Activated T-cell treated with anti-CD3 and anti-CD28 coated beads, Interleukin-2, amount 50 U/mL, for 72 hours (primary cell): ENCODE measurements around the gene ANO3. TPM values are rescaled to one million over a fixed set of nuclear protein-coding genes. Genes with fewer than 3 reads are reported as not detected.
"Not testable (repeated sequence)": the region's sequence is repeated elsewhere in the genome, so short reads cannot be mapped to it uniquely, and the experiment has no call there.

Source experiments
- ATAC-seq, 2 donors: fragments of 150-1000 bp; cut with Tn5 transposase; replicated peaks in 1 of 2; 2 replicates each; pipeline ENCODE4 v1.10.0; 2021; ENCODE audit warnings: moderate library complexity in 2 of 2, mild to moderate bottlenecking in 1 of 2
- DNase-seq, 2 donors: peaks; one replicate each; pipeline ENCODE4 v3.0.0; 2021 to 2022; ENCODE audit warnings: mixed read lengths in 1 of 2
- H3K27ac Mint-ChIP-seq: one replicate; pipeline ENCODE4 v1.8.0; 2022; ENCODE audit warnings: mild to moderate bottlenecking, moderate library complexity, mixed read lengths
- H3K27me3 Mint-ChIP-seq: one replicate; pipeline ENCODE4 v1.8.0; 2022; ENCODE audit warnings: low read depth, mixed read lengths
- H3K36me3 Mint-ChIP-seq, 2 donors: one replicate each; pipeline ENCODE4 v1.8.0; 2022; ENCODE audit warnings: mixed read lengths in 2 of 2, mild to moderate bottlenecking in 1 of 2; ENCODE audit not compliant: insufficient read depth in 2 of 2
- H3K4me1 Mint-ChIP-seq: one replicate; pipeline ENCODE4 v1.8.0; 2022; ENCODE audit warnings: low read depth, mixed read lengths
- H3K4me3 Mint-ChIP-seq, 2 donors: one replicate each; pipeline ENCODE4 v1.8.0; 2022; ENCODE audit warnings: mild to moderate bottlenecking in 2 of 2, mixed read lengths in 2 of 2, moderate library complexity in 2 of 2
- H3K9me3 Mint-ChIP-seq, 2 donors: one replicate each; pipeline ENCODE4 v1.8.0; 2022; ENCODE audit warnings: mixed read lengths in 2 of 2
- total RNA-seq, 2 donors: library from RNA; stranded (reverse); gene quantifications; one replicate each; pipeline ENCODE4 v1.2.3, GENCODE V29; 2022

ANO3 gene
- total RNA-seq, 2 donors from 2014 or later: not detected

DNA sequence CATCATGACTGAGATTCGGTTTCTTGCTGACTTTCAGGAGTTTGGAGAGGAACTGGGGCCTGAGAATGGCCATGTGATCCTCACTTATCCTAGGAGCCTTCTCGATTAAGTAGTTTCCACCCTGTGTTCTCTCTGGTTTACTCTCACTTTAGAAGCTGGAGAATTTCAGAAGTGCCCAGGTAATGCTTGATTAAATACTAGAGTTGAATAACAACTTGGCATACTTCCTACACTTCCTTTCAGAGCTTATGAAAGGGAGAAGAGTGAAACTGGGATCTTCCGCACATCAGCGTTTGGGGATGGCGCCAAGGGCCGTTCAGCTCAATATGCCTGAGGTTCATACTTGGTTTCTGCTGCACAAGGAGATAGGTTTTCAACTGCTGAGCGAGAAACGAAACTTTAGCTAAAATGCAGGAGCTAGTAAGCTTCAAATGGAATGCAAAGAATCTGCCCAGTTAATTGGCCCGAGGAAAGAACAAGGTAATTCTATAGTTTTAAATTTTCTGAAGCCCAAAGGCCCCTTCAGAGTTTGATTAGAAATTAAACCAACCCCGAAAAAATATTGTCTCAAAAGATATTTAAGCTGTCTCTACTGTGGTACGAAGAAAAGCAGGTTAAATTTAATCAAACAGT lies 241.0 kb downstream of the ANO3 start:
- no peak for DNase-seq
- no peaks in the 10 kb centered on the region for H3K36me3 Mint-ChIP-seq
- H3K27ac Mint-ChIP-seq: no peak overlapping the region
- no peak overlapping the region for H3K4me3 Mint-ChIP-seq
- ATAC-seq: no peak
- no peaks in the 10 kb centered on the region for H3K4me1 Mint-ChIP-seq
- peaks cover 0 to 2% of the 10 kb centered on the region in 2 donors for H3K9me3 Mint-ChIP-seq
- no peaks in the 10 kb centered on the region for H3K27me3 Mint-ChIP-seq

DNA sequence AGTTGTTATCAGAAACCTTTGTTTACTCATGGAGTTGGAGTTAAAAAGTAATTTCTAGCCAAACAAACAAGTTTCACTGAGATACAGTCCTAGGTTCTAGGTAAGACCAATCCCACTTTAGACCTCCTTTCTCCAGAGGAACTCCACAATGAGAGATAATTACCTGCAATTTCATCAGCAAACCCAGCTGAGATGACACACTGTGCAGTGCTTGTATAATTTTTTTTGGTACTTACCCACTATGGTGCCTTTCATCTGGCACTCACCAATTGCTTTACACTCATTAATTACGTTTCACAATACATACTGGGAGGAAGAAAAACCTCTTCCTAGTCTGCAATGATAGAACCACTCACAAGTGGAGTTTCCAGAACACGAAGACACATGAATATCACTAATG lies 242.0 kb downstream of the ANO3 start:
- H3K4me3 Mint-ChIP-seq: no peak overlapping the region
- H3K9me3 Mint-ChIP-seq: peaks cover 0 to 2% of the 10 kb centered on the region in 2 donors
- H3K4me1 Mint-ChIP-seq: no peaks in the 10 kb centered on the region
- no peaks in the 10 kb centered on the region for H3K27me3 Mint-ChIP-seq
- no peak overlapping the region for H3K27ac Mint-ChIP-seq
- DNase-seq (no peak), ATAC-seq (no peak)
- no peaks in the 10 kb centered on the region for H3K36me3 Mint-ChIP-seq

DNA sequence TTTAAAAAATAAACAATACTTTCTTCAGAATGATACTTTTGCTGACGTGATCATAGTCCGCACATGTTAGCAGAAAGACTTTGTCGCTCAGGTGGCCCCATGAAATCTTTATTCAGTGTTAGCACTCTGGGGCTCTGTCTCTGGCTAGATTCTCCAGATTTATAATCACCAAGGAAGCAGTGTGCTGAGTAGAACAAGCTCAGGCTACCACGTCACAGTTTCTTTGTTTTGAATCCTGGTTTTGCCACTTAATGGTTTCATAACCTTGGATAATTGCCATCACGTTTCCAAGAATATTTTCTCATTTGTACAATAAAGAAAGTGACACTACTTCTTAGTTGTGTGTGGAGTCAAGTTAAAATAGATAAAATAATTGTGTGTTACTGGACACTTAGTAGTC lies 244.0 kb downstream of the ANO3 start:
- no peak overlapping the region for H3K27ac Mint-ChIP-seq
- no peak overlapping the region for H3K4me3 Mint-ChIP-seq
- no peaks in the 10 kb centered on the region for H3K27me3 Mint-ChIP-seq
- peaks cover 0 to 2% of the 10 kb centered on the region in 2 donors for H3K9me3 Mint-ChIP-seq
- H3K36me3 Mint-ChIP-seq: no peaks in the 10 kb centered on the region
- H3K4me1 Mint-ChIP-seq: no peaks in the 10 kb centered on the region
- no peak for DNase-seq
- no peak for ATAC-seq

DNA sequence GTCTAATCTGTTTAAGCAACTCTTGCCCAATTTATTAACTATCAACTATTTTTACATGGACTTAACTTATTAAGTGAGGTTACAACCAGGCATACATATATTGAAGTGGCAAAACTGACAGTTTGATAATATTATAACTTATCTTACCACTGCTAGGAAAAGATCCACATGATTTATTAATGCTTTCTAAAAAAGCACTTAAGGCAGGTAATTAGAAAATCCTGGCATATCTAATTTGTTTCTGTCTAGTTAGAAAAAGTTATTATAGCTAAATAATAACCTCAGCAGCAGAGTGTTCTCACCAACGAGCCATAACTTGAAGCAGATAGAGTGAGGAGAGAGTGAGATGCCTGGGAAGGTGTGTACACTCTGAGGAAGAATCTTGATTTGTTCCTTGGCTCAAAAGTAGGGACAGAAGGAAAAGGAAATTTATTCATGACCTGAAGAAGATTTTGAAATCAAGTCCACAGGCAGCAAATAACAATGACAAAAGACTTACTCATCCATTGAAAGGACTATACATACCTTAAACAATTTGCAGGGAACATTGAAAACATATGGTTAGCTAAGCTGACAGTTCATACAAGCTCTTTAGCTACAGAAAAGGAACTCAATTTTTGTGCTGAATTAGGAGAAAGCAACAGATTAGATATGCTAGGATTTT lies 247.2 kb downstream of the ANO3 start:
- no peaks in the 10 kb centered on the region for H3K9me3 Mint-ChIP-seq
- no peaks in the 10 kb centered on the region for H3K27me3 Mint-ChIP-seq
- H3K36me3 Mint-ChIP-seq: no peaks in the 10 kb centered on the region
- no peak overlapping the region for H3K4me3 Mint-ChIP-seq
- DNase-seq (no peak), ATAC-seq (no peak)
- H3K27ac Mint-ChIP-seq: no peak overlapping the region
- no peaks in the 10 kb centered on the region for H3K4me1 Mint-ChIP-seq

DNA sequence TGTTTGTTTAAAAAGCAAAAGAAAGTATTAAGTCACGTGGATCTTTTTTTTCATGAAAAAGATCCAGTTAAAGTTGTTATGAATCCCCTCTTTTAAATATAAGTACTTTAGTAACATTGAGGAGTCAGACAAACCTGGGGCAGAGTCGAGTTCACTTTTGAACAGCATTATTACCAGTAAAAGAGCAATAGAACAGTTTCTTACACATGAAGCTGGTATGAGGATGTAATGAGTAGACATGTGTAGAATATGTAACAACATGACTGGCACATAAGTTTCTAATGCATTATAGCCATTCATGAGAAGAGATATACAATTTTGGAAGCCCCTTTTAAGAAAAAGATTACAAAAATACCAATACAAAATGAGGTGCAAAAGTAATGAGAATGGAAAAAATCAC lies 247.8 kb downstream of the ANO3 start:
- ATAC-seq (no peak), DNase-seq (no peak)
- no peaks in the 10 kb centered on the region for H3K27me3 Mint-ChIP-seq
- no peak overlapping the region for H3K27ac Mint-ChIP-seq
- no peaks in the 10 kb centered on the region for H3K4me1 Mint-ChIP-seq
- no peaks in the 10 kb centered on the region for H3K36me3 Mint-ChIP-seq
- H3K9me3 Mint-ChIP-seq: no peaks in the 10 kb centered on the region
- no peak overlapping the region for H3K4me3 Mint-ChIP-seq

DNA sequence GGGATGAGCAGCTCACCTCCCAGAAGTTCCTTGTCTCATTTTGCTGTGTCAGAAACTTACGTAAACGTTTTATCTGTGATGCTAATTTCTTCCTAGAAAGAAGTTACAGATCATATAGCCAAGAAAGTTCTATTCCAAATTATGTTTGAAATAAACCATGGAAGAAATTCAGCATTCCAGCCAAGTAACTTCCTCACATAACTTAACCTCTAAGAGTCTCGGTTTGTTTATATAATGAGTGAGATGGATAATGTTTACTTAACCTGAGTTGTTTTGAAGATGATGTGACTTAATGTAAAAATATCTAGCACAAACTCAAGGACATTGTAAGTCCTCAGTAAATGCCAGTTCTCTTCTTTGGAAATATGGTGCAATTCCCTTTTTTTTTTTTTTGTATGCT lies 249.0 kb downstream of the ANO3 start:
- Mint-ChIP-seq H3K27ac (no peak overlapping the region), H3K4me1 (no peaks in the 10 kb centered on the region), H3K4me3 (no peak overlapping the region), H3K27me3 (no peaks in the 10 kb centered on the region), H3K36me3 (no peaks in the 10 kb centered on the region), H3K9me3 (peaks cover 0 to 4% of the 10 kb centered on the region in 2 donors)
- DNase-seq (no peak), ATAC-seq (no peak)

DNA sequence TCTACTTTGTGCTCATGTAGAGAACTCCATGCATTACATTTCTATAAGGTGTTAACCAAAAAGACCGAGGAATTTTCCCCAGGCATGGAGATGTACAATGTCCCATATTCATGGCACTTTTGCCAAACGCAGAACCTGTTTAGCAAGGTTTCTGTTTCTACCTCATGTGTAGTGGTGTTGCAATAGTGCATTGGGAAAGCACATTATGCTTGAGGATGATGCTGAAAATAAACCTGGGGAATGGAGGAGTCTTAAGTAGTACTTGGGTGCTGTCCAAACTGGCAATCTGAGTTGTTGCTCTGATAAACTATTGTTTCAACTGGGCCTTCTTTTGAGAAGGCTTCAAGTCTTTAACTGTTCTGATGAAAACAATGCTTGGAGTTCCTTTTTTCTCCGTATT lies 251.6 kb downstream of the ANO3 start:
- Mint-ChIP-seq H3K9me3 (peaks cover 0 to 9% of the 10 kb centered on the region in 2 donors), H3K27ac (no peak overlapping the region), H3K27me3 (no peaks in the 10 kb centered on the region), H3K36me3 (no peaks in the 10 kb centered on the region), H3K4me1 (no peaks in the 10 kb centered on the region), H3K4me3 (no peak overlapping the region)
- DNase-seq (no peak), ATAC-seq (no peak)

DNA sequence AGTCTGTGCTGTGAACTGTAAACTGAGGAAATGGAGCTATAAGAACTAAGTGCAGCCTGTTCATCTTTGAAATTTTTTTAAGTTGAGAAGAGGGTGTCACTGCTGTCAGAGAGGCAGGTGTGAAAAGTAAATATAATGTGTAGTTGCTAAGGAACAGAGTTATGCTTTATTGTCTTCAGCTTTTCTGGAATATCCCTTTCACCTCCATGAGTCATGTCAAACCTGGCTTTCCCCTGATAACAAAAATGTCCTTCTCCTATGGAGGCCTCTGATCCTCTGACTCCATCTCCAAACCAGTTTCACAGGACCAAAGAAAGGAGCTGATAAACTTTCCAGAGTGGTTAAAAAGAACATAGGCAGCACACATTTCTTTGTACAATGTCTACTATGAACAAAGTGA lies 252.9 kb downstream of the ANO3 start:
- Mint-ChIP-seq H3K36me3 (no peaks in the 10 kb centered on the region), H3K4me3 (no peak overlapping the region), H3K9me3 (peaks cover 0 to 12% of the 10 kb centered on the region in 2 donors), H3K4me1 (no peaks in the 10 kb centered on the region), H3K27ac (no peak overlapping the region), H3K27me3 (no peaks in the 10 kb centered on the region)
- no peak for ATAC-seq
- DNase-seq: no peak

DNA sequence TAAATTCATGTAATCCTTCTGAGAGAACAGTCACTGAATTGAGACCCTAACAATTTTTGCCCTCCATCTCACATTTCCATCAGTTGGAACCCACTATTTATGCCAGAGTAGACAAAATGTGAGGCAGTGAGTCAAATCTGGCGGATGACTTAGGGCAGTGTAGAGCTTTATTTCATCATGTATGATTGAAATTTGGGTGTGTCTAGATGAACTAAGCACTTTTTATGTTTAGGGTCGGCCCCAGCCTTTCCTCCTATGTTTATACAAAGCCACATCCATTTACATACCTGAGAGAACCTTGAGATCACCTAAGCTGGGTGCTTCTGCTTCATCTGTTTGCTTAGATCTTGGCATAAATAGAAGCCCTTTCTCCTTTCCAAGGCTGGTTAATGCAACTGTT lies 255.1 kb downstream of the ANO3 start:
- no peaks in the 10 kb centered on the region for H3K27me3 Mint-ChIP-seq
- ATAC-seq (no peak), DNase-seq (no peak)
- H3K4me1 Mint-ChIP-seq: no peaks in the 10 kb centered on the region
- no peaks in the 10 kb centered on the region for H3K36me3 Mint-ChIP-seq
- H3K27ac Mint-ChIP-seq: no peak overlapping the region
- H3K4me3 Mint-ChIP-seq: no peak overlapping the region
- H3K9me3 Mint-ChIP-seq: peaks cover 3 to 12% of the 10 kb centered on the region in 2 donors

DNA sequence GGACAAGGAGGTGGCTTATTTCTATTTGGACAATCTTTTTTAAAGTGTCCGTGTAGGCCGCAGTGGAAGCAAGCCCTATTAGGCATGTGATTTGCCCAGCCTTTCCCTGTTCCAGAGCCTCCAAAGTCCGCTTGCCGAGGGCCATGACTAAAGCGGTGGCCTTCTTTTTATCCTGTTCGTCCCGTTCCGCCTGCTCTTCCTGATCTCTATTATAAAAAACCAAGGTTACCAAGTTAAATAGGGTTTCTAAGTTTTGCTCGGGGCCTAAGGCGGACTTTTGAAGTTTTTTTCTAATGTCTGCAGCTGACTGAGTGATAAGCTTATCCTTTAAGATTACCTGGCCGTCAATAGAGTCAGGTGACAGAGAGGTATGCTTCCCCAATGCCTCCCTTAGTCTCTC lies 261.8 kb downstream of the ANO3 start:
- Mint-ChIP-seq H3K27ac (no peak overlapping the region), H3K4me3 (no peak overlapping the region), H3K4me1 (no peaks in the 10 kb centered on the region), H3K27me3 (no peaks in the 10 kb centered on the region), H3K36me3 (no peaks in the 10 kb centered on the region), H3K9me3 (peaks cover 3 to 15% of the 10 kb centered on the region in 2 donors)
- no peak for DNase-seq
- ATAC-seq: no peak

DNA sequence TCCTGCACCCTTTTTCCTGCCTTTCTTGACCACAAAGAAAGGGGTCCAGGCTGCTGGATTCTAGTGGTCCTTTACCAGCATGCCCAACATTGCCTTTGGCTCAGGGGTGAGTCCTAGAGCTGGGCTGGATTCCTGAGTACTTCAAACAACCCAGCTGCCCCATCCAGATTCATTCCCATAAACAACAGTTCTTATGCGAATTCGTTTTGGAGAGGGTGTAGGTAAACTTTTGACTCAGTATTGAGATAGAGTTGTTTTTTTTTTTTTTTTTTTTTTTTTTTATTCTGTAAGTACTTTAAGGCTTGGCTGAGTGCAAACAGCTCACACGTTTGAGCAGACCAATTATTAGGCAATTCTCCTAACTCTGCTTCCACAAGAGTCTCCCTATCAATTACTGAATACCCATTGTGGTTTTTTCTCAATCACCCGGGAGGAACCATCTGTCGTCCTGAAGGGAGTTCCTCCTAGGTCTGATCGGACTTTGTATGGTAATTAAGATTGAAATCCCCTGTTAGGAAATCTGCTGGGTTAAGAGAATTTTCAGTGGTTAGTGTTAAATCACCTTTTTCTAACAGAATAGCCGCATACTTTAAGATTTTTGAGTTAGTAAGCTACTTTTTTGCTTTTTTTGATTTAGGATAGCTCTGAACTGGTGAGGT lies 263.4 kb downstream of the ANO3 start:
- not testable (repeated sequence) for H3K4me1 Mint-ChIP-seq, DNase-seq, ATAC-seq, H3K36me3 Mint-ChIP-seq, H3K27me3 Mint-ChIP-seq, H3K4me3 Mint-ChIP-seq, H3K27ac Mint-ChIP-seq
- H3K9me3 Mint-ChIP-seq: peaks cover 3 to 12% of the 10 kb centered on the region in 2 donors

DNA sequence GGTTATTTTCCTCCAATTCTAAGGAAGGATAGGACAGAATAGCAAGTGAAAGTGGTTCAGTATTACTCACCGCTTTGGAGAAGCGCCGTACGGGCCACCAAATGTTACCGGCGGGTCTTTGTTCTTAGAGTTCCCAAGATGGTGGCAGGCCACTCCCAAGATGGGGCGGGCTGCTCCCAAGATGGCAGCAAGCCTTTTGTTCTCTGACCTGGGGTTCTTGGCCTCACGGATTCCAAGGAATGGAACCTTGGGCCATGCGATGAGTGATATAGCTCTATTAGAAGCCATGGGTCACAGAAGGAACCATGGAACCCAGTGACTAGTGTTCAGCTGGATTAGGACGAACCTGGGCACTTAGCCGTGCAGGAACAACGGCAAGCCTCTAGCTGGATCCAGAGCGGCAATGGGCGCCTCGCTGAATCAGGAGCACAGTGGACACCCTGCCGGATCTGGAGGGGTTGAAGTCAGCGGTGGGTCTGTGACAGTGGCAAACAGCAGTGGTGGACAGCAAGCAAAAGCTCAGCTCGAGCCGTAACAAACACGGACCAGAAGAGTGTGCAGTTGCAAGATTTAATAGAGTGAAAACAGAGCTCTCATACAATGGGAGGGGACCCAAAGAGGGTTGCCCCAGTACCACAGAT lies 265.2 kb downstream of the ANO3 start:
- not testable (repeated sequence) for H3K27ac Mint-ChIP-seq, H3K27me3 Mint-ChIP-seq, DNase-seq, H3K4me3 Mint-ChIP-seq, H3K36me3 Mint-ChIP-seq, ATAC-seq, H3K4me1 Mint-ChIP-seq
- H3K9me3 Mint-ChIP-seq: peaks cover 5 to 18% of the 10 kb centered on the region in 2 donors

DNA sequence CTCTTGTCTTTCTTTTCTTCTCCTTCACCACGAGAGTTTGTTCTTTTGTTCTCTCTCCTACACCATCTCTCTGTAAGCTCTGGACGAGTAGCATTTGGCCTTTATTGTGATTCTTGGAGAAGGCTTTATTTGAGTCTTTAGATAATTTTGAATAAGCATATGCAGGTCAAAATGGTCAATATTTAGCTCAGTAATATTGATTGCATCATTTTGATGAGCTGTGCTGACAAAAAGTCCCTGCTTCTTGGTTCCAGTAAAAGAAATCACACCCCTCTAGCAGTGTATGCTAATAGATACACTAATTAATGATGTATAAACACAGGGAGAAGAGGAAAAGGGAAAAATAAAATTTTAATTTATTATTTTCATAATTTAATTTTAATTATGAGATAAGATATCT lies 266.0 kb downstream of the ANO3 start:
- no peak overlapping the region for H3K27ac Mint-ChIP-seq
- no peaks in the 10 kb centered on the region for H3K36me3 Mint-ChIP-seq
- no peak overlapping the region for H3K4me3 Mint-ChIP-seq
- no peaks in the 10 kb centered on the region for H3K4me1 Mint-ChIP-seq
- H3K27me3 Mint-ChIP-seq: no peaks in the 10 kb centered on the region
- ATAC-seq (no peak), DNase-seq (no peak)
- H3K9me3 Mint-ChIP-seq: peaks cover 5 to 18% of the 10 kb centered on the region in 2 donors
